Glutamatergic neuron (in vitro differentiated cells): ENCODE results near the gene BUB3. TPM values are rescaled to one million over a fixed set of nuclear protein-coding genes. Genes with fewer than 3 reads are reported as not detected.

Experiments
- DNase-seq: peaks from one replicate; pipeline ENCODE4 v3.0.0; 2022
- H3K27ac Mint-ChIP-seq: one replicate; pipeline ENCODE4 v1.8.0; 2020; ENCODE audit warnings: mild to moderate bottlenecking, mixed read lengths, inconsistent platforms; ENCODE audit not compliant: unreplicated experiment
- H3K27me3 Mint-ChIP-seq: one replicate; pipeline ENCODE4 v1.8.0; 2020; ENCODE audit warnings: mild to moderate bottlenecking, moderate library complexity, mixed read lengths, inconsistent platforms; ENCODE audit not compliant: unreplicated experiment
- H3K36me3 Mint-ChIP-seq: one replicate; pipeline ENCODE4 v1.8.0; 2020; ENCODE audit warnings: mild to moderate bottlenecking, mixed read lengths, inconsistent platforms; ENCODE audit not compliant: unreplicated experiment
- H3K4me1 Mint-ChIP-seq: one replicate; pipeline ENCODE4 v1.8.0; 2020; ENCODE audit warnings: mild to moderate bottlenecking, low read depth, mixed read lengths, inconsistent platforms; ENCODE audit not compliant: unreplicated experiment
- H3K4me3 Mint-ChIP-seq: one replicate; pipeline ENCODE4 v1.8.0; 2020; ENCODE audit warnings: mild to moderate bottlenecking, mixed read lengths, inconsistent platforms; ENCODE audit not compliant: unreplicated experiment
- H3K9me3 Mint-ChIP-seq: one replicate; pipeline ENCODE4 v1.8.0; 2020; ENCODE audit warnings: mild to moderate bottlenecking, moderate library complexity, mixed read lengths, inconsistent platforms; ENCODE audit not compliant: unreplicated experiment
- total RNA-seq: library from RNA; stranded (reverse); fragmentation: NEBNext Ultra II Directional; extraction: Animal tissue kit (Norgen Biotek cat#: 25700); gene quantifications from one replicate; pipeline ENCODE4 v1.2.1, GENCODE V29; 2021; ENCODE audit not compliant: unreplicated experiment
- TF ChIP-seq, protein P1 (sequence below): fragments of 200-600 bp; sonication (generic); IDR thresholded peaks from one replicate; pipeline ENCODE4 v1.5.0; 2021; ENCODE audit not compliant: partially characterized antibody, unreplicated experiment

BUB3 gene
- total RNA-seq, 1 donor from 2014 or later = 81.1 TPM

DNA sequence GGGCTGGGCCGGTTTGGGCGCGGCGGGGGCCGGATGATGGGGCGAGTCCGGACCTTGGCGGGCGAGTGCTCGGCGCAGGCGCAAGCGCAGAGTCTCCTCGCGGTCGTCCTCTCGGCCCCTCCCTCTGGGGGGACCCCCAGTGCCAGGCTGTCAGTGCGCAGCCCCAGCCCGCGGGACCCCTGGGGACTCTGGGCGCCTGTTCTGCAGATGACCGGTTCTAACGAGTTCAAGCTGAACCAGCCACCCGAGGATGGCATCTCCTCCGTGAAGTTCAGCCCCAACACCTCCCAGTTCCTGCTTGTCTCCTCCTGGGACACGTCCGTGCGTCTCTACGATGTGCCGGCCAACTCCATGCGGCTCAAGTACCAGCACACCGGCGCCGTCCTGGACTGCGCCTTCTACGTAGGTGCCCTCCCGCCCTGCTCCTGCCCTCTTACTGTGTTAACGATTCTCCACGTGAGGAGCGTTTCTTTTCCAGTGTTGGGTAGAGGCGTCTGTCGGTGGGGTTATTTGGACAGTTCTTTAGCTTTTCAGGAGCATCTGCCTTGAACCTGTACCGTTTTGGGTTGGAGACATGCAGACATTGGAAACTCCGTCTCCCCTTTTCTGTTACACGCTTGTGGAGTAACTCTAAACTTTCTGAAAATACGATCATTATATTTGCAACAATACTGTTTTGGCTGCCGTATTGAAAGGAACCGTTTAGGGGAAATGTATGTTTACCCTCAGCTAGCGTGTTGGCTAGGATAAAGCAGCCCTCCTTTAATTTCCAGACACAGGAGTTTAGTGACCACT lies 706 bp downstream of the BUB3 start:
- H3K36me3 Mint-ChIP-seq = no peaks in the 10 kb centered on the region
- TF ChIP-seq, protein P1, sequence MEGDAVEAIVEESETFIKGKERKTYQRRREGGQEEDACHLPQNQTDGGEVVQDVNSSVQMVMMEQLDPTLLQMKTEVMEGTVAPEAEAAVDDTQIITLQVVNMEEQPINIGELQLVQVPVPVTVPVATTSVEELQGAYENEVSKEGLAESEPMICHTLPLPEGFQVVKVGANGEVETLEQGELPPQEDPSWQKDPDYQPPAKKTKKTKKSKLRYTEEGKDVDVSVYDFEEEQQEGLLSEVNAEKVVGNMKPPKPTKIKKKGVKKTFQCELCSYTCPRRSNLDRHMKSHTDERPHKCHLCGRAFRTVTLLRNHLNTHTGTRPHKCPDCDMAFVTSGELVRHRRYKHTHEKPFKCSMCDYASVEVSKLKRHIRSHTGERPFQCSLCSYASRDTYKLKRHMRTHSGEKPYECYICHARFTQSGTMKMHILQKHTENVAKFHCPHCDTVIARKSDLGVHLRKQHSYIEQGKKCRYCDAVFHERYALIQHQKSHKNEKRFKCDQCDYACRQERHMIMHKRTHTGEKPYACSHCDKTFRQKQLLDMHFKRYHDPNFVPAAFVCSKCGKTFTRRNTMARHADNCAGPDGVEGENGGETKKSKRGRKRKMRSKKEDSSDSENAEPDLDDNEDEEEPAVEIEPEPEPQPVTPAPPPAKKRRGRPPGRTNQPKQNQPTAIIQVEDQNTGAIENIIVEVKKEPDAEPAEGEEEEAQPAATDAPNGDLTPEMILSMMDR = no peak
- peaks cover 8% of the 10 kb centered on the region for H3K9me3 Mint-ChIP-seq
- DNase-seq = peak; percentile 80
- H3K4me1 Mint-ChIP-seq = peaks cover 9% of the 10 kb centered on the region
- peak overlapping the region; percentile 98 for H3K4me3 Mint-ChIP-seq
- H3K27me3 Mint-ChIP-seq = peaks cover 13% of the 10 kb centered on the region
- no peak overlapping the region for H3K27ac Mint-ChIP-seq

DNA sequence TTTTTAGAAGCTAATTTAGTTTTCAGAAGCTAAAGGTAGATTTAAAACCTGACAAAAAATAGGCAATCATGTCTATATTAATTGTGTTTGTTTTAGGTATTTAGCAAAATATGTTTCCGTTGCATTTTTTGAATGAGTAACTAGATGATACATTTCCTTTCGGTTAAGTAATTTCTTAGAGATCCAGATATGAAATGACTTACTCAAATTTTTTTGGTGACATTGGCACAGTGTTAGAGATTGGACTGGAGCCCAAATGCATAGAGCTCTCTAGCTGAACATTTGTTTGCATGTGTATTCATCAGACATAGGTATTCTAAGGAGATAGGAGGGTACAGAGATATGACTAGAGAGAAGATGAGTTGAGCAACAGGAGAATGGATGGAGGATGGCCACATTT lies 1.9 kb downstream of the BUB3 start:
- DNase-seq = no peak
- Mint-ChIP-seq H3K4me1 (peaks cover 7% of the 10 kb centered on the region), H3K27me3 (peaks cover 11% of the 10 kb centered on the region), H3K27ac (no peak overlapping the region), H3K36me3 (no peaks in the 10 kb centered on the region), H3K4me3 (no peak overlapping the region), H3K9me3 (peaks cover 3% of the 10 kb centered on the region)
- TF ChIP-seq, protein P1 = no peak

DNA sequence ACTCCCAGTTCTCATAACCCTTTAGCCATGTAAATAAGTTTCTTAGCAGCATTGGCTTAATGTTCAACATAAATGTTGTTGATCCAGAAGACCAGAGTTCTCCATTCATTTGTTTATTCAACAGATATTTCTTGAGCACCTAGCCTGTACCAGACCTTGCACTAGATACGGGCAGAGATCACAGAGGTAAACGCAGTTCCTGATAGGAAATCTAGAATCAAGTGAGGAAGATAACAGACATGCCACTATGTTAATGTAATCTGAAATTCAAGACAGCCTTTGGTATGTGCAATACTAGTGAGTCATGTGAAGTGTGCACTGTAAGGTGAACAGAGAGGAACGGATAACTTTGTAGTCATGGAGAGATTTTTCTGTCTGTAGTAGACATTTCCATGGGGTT lies 3.0 kb downstream of the BUB3 start:
- H3K4me3 Mint-ChIP-seq = no peak overlapping the region

DNA sequence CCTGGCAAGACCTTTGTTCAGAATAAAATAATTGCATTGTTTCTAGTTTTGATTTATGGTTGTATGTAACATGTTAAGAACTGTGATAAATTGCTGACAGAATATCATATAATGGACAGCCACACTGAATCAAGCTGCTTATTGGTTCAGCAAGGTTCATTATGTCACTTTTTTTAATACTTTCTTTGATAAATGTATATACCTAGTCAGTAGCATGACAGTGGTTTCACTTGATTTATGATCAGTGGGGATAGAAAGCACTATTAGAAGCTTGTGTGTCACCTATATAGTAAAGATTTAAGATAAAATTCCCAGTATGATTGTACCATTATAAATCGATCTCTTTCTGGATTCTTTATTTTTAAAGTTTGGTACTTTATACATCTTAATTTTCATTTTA lies 4.5 kb downstream of the BUB3 start:
- H3K36me3 Mint-ChIP-seq = no peaks in the 10 kb centered on the region
- H3K9me3 Mint-ChIP-seq = no peaks in the 10 kb centered on the region
- no peak for DNase-seq
- peaks cover 2% of the 10 kb centered on the region for H3K27me3 Mint-ChIP-seq
- peaks cover 2% of the 10 kb centered on the region for H3K4me1 Mint-ChIP-seq
- H3K4me3 Mint-ChIP-seq = no peak overlapping the region
- H3K27ac Mint-ChIP-seq = no peak overlapping the region
- TF ChIP-seq, protein P1 = no peak

More for the DNA sequence above, 3.0 kb downstream of the BUB3 start:
- Mint-ChIP-seq H3K36me3 (no peaks in the 10 kb centered on the region), H3K27me3 (peaks cover 3% of the 10 kb centered on the region), H3K9me3 (no peaks in the 10 kb centered on the region), H3K27ac (no peak overlapping the region), H3K4me1 (peaks cover 2% of the 10 kb centered on the region)
- DNase-seq = no peak
- TF ChIP-seq, protein P1 = no peak

DNA sequence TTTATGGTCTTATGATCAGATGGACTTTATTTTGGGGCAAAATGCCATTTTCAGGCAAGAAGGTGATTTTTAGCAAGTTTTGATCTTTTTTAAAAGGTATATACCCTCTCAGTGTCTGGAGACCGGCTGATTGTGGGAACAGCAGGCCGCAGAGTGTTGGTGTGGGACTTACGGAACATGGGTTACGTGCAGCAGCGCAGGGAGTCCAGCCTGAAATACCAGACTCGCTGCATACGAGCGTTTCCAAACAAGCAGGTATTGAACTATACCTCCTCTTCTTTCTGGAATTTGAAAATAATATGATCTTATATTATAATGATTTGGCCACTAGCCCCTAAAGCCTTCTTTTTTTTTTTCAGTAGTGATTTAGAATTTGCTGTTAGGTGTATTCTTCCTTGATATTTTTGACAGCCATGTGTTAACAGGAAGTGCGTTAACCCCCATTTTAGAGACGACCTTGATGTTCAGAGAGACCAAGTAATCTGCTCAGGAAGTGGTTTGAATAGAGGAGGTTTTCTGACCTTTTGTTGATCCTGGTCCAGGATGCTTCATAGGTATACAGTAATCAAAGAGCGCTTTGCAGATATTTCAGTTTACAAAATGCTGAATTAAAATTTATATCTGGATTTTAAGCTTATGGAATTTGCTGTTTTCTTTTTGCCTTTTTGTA lies 6.2 kb downstream of the BUB3 start:
- DNase-seq = no peak
- Mint-ChIP-seq H3K9me3 (no peaks in the 10 kb centered on the region), H3K4me3 (no peak overlapping the region), H3K4me1 (peaks cover 6% of the 10 kb centered on the region), H3K27me3 (no peaks in the 10 kb centered on the region), H3K27ac (no peak overlapping the region), H3K36me3 (no peaks in the 10 kb centered on the region)
- TF ChIP-seq, protein P1 = no peak
